HG02884 (cell line): ENCODE results near the gene DGLUCY.
"Not testable (repeated sequence)": the region's sequence is repeated elsewhere in the genome, so short reads cannot be mapped to it uniquely, and the experiment has no call there.

Experiments used
- ATAC-seq: cut with Tn5 transposase; IDR thresholded peaks from one replicate; pipeline ENCODE4 v1.9.1; 2021; ENCODE audit warnings: mild to moderate bottlenecking, moderate library complexity; ENCODE audit not compliant: unreplicated experiment

DGLUCY gene

DNA sequence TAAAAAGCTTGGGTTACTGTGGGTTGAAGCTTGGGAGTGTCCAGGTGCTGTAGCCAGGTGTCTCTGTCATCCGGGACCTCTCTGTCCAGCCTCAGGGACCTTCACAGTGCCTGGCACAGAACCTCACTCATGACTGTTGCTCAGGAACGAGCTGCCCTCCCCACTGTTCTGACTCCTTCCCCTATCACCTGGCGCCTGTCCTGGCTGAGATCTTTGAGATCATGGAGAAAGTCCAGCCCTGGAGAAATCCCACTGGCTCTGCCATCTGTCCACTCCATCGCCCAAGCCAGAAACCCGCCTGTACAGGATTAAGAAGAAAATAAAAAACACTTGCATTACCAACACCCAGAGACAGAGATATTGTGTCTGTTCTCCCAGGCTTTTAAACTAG lies 53.5 kb downstream of the DGLUCY start:
- ATAC-seq = no peak

DNA sequence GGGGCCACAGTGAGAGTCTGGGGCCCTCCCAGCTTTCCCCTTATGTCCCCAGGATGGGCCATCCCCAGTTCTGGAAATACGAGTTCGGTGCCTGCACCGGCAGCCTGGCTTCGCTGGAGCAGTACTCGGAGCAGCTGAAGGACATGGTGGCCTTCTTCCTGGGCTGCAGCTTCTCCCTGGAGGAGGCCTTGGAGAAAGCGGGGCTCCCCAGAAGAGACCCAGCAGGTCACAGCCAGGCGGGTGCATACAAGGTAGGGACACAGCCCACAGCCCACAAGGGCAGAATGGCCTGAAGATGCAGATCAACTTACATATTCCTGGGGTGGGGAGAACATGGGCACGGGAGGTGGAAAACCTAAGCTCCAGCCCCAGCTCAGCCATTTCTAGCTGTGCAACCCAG lies 56.1 kb downstream of the DGLUCY start:
- no peak for ATAC-seq

DNA sequence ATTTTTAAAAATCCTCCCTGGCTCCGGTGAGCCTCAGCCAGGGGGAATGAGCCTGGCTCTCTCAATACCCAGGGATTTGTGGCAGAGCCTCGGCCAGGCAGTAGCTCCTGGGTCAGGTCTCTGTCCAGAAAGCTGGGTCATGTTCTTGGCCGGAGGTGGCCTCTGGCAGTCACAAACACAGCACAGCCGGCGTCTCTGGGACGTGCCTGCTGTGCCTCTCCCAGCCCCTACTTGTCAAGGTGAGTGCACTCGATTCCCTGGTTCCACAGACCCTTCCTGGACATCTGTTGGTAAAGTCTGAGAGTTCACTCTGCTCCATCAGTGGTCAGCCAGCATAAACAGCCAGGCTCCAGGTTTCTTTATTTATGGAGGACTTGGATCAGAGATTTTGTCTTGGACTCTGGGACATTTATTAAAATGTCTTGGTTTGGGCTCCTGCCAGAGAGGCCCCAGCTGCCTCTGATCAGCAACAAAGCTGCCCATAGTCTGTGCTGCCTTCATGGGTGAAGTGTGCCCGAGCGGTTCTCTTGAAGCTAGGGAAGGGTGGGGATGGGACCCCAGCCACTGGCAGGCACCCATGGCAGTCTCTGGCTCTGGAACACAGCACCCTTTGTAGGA lies 56.7 kb downstream of the DGLUCY start:
- ATAC-seq = no peak

DNA sequence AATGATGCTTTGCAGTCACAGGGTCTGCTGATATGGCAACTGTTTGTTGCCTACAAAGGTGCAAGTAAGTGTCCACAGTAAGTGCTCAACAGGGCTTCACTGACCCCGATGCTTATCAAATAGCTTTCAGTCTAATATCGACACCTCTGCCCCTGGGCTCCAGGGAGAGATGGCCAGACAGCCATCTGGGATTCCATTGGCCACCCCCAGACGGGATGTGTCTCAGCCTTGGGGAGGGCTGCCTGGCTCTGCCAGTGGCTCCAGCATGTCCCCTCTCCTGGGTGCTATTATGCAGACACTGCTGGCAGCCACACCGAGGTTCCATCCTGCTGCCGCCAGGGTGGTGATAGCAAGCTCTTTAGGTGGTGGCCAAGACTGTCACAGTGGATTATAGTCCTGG lies 57.4 kb downstream of the DGLUCY start:
- no peak for ATAC-seq

DNA sequence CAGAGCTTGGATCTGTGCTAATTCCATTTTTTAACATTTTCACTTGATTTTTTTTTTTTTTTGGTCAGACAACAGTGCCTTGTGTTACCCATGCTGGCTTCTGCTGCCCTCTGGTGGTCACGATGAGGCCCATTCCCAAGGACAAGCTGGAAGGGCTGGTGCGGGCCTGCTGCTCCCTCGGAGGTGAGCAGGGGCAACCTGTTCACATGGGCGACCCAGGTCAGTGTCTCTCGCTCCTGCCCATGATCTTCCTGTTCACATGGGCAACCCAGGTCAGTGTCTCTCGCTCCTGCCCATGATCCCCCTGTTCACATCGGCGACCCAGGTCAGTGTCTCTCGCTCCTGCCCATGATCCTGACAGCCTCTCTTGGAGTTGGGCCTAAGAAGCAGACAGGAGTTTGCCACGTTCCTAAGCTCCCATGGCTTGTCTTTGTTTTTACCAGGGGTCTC lies 59.4 kb downstream of the DGLUCY start:
- ATAC-seq = no peak

DNA sequence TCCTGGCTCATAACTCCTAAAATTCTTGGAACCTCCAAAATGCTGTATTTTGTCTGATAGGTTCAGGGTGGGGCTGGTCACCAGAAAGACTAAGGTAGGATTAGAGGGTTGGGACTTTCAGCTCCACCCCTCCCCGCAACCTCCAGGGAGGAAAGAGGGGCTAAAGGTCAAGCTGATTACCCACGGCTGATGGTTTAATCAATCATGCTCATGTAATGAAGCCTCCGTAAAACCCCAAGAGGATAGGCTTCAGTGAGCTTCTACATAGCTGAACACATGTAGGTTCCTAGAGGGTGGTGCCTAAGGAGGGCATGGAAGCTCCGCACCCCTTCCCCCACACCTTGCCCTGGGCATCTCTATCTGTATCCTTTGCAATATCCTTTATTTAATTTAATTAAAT lies 60.0 kb downstream of the DGLUCY start:
- ATAC-seq = no peak

DNA sequence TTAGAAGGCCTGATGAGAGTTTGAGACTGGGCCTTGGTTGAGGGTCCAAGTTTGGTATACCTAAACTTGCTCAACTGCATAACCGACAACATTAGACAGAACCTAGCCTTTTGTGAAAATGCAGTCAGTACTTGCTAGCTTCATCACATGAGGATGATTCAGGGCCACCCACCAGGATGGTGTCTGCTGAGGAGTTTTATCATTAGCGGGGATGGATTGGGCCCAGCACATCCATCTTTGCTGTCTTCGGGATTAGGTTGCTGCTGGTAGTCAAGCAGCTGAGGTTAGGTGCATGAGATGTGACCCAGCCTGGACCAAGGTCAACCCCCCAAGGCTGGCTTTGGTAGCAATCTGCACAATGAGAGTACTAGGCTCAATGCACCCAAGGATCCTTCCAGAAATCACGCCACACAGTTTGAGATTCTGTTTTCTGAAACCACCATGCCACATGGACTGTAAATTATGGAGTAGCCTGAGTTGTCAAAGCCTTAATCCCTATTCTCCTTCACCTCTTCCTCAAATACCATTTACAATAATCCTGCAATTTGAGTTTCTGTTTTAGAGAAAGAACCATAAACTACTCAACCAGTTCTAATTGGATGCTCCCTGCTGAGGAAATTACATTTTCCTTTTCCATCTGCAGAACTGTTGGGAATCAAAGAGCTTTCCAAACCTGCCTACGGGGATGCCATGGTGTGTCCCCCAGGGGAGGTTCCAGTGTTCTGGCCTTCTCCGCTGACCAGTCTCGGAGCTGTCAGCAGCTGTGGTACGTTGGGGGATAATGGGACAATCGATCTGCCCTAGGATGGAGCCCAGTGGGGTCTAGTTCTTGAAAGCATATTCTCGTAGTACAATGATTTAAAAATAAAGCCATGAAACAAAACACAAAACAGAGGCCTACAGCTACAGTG lies 61.7 kb downstream of the DGLUCY start:
- no peak for ATAC-seq

DNA sequence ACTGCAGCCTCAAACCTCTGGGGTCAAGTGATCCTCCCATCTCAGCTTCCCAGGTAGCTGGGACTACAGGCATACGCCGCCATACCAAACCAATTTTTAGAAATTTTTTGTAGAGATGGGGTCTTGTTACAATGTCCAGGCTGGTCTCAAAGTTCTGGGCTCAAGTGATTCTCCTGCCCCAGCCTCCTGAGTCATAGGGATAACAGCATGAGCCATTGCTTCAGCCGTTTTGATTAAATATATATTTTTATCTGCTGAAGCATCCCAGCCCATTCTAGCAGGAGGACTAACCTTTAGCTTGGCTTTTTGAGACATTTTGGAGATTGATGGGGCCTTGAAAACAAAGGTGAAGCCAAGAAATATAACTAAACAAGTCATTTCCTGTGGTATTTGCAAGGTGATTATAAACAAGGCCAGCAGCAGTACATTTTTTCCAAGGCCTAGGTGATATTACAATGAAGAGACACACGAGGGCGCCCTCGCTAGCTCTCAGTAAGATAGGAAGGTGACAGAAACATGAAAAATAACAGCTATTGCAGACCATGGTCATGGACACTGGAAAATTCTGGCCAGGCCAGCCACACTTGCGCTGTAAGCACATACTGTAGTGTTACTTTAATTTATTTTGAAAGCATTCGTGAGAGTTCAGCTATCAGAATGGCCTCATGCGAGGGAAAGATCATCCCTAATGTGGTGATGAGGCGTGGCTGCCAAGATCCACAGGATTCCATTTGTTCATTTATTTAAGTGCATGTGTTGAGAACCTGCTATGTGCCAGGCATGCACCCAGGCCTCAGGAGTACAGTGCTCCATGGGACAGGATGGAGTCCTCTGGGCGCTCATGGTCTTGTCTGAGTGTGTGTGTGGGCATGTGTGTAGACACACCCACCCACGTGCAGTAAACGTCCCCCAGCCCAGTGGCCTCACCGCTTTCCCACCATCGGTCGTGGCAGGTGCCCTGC lies 63.5 kb downstream of the DGLUCY start:
- ATAC-seq = no peak

DNA sequence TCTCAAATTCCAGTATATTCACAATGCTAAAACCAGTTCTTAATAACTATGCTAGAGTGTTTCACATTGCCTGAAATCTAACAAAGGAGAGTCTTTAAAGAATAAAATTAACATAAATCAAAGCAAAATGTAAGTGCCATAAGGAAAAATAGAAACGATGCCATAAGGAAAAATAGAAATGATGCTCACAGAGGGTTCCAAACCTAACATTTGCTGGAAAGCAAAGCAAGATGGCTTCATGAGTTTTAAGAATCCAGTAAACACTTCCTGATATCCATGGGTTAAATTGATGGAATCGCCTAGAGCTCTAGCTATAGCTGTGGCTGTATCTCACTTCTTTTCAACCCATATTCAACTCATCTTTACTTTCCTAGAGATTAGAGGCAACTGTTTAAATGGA lies 66.7 kb downstream of the DGLUCY start:
- no peak for ATAC-seq

DNA sequence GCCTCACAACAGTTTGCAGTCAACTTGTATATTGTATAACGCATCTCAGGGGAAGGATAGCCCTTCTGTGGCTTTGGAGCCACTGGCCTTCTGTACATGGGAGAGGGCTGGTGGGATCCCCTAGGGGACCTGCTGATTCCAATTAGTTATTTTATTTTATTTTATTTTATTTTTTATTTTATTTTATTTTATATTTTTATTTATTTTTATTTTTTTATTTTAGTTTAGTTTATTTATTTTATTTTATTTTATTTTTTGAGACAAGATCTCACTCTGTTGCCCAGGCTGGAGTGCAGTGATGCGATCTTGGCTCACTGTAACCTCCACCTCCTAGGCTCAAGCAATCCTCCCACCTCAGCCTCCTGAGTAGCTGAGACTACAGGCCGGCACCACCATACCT lies 68.9 kb downstream of the DGLUCY start:
- ATAC-seq = not testable (repeated sequence)

DNA sequence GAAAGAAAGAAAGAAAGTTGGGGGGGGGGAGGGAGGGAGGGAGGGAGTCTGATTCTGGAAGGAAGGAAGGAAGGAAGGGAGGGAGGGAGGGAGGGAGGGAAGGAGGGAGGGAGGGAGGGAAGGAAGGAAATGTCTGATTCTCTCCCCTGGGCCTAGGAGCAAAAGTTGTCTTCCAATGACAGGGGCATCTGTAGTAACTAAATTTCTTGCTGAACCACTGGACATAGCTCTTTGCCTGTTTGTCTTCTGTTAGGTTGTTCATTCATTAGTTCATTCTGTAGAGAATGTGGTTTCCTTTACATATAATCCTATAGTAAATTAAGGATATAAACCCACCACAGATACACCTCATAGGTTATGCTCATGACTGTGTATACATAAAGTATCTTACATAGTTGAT lies 70.7 kb downstream of the DGLUCY start:
- ATAC-seq = no peak

DNA sequence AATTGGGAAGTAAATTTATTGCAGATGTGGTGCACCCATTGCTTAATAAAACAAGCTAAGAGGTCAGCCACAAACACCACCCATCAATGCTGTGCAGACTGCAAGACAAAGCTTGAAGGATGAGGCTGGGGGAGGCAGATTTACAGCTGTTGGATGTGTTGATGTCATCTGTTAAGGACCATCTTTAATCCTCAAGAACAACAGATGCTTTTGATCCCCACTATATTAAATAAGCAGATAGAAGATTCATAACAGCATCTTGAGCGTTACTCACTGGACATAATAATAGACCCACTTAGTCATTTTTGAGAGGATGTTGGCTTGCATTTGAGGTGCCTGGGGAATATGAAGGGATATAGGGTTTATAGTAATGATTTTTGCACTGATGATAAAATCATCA lies 71.8 kb downstream of the DGLUCY start:
- no peak for ATAC-seq

DNA sequence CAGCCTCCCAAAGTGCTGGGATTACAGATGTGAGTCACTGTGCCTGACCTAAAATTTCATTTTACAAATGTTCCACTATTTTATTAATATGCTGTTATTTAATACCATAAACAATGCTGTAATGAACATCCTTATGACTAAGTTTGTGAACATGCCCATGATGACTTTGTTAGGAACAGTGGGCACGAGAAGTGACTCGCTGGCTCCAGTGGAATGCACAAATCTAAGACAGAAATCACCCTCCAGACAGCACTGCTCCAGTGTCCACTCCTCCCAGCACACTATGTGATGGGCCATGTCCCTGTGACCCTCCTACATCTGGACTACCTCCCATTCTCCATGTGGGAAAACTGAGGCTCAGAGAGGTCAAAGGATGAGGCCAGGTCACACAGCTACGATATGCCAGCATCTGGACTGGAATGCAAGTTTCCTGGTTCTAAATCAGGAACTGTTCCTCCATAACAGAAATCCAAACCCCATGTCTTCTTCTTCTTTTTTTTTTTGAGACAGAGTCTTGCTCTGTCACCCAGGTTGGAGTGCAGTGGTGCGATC lies 72.7 kb downstream of the DGLUCY start:
- no peak for ATAC-seq

DNA sequence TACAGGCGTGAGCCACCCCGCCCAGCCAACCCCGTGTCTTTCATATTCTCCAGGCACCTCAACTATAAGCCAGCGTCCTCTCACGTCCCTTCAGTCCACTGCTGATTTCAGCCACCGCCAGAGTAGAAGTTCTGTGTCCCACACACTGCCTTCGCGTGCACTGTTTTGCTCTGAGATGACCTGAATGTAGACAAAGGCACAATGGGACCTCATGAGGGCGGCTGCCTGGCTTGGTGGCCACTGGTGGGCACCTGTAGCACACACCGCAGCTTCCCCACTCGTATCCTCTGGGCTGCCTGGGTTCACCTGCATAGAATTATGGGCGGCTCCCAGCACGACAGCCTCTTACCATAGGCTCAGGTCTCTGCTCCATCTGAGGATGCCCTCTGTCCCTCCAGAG lies 73.4 kb downstream of the DGLUCY start:
- ATAC-seq = no peak

DNA sequence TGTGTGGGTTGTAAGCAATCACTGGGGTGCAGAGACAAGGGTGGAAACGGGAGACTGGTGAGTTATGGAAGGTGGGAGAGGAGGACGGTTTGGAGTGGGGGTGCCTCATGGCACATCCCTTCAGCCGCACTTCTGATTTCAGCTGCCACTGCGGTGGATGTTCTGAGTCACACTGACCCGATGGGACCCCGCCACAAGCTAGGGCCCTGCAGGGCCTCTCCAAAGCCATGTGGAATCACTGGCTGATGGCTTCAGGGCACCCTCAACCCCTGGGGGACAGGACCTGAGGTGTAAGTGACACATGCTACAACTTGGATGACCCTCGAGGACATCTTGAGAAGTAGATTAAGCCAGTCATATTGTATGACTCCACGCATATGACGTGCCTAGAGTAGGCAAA lies 77.0 kb downstream of the DGLUCY start:
- no peak for ATAC-seq

DNA sequence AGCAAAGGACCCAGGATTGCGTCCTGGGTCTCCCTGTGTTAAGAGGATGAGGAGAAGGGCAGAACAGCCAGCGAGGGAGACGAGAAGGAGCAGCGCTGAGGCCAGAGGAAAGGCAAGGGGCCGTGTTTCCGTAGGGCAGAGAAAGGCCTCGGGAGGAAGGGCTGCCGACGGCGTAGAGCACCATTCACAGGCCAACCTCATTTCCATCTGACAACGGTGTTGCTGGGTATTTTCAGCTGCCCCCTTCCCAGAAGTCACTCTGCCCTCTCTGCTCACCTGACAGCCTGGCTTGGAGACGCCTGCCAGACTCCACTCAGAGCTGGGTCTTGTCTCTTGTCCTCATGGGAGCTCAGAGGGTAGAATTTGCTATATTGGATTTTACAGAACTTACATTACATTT lies 79.2 kb downstream of the DGLUCY start:
- no peak for ATAC-seq

DNA sequence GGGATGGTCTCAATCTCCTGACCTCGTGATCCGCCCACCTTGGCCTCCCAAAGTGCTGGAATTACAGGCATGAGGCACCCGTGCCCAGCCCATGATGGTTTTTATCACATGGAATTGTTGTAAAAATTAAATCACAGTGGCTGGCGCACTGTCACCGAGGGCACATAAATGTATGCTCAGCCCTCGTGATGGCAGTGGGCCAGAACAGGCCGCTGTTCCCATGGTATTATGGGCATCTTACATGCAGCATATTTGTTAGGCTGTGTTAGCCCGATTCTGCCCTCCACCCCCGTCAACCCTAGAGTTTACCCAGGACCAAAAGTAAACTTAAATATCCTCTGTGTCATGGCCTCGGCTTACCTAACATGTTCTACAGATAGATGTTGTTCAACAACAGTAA lies 82.0 kb downstream of the DGLUCY start:
- no peak for ATAC-seq

DNA sequence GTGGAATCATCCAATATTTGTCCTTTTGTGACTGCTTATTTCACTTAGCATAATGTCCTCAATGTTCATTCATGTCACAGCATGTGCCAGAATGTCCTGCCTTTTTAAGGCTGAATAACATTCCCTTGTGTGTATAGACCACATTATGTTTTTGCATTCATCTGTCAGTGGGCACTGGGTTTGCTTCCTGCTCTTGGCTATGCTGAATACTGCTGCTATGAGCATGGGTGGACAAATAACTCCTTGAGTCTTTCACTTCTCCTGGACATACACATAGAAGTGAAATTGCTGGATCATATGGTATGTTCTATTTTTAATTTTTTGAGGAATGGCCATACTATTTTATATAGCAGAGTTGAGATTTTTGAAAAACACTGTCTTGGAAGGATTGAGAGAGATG lies 83.8 kb downstream of the DGLUCY start:
- no peak for ATAC-seq

DNA sequence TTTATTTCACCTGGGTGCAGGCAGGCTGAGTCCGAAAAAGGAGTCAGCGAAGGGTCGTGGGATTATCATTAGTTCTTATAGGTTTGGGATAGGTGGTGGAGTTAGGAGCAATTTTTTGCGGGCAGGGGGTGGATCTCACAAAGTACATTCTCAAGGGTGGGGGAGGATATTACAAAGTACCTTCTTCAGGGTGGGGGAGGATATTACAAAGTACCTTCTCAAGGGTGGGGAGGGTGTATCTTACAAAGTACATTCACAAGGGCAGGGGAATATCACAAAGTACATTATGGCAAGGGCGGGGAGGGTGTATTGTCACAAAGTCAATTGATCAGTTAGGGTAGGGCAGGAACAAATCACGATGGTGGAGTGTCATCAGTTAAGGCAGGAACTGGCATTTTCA lies 86.9 kb downstream of the DGLUCY start:
- ATAC-seq = not testable (repeated sequence)

DNA sequence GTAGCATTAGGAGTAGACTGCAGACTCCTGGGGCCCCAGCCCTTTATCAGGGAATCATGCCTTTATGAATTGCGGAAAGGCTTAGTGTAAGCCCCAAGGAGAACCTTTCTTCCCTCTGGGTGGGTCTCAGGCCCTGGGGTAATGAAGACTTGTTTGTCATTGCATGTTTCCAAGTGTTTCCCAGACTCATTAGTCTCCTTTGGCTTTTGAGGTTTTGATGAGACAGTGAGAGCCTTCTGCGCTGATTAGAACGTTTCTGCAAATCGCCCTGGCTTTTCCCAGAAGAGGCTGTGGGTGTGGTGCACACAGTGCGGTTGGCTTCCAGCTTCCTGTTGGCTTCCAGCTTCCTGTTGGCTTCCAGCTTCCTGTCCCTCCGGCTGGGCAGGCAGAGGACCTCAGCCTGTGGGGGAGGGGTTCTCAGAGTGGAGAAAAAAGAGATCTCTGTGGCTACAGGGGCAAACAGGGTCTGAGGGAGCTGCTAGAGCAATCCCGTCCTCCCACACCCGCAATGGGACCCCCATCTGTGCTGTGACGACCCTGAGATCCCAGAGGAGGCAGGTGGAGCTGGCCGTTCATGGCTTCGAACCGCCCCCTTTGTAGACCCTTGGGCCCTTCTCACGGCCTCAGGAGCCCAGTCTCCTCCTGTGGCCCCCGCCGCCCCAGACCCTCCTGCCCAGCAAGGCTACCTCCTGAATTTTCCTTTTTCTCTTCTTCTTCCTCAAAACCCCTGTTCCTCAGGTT lies 88.5 kb downstream of the DGLUCY start:
- no peak for ATAC-seq
